Mesothelial cell of epicardium (in vitro differentiated cells): Measurements from ENCODE around the gene RGS16. TPM values are rescaled to one million over a fixed set of nuclear protein-coding genes. Genes with fewer than 3 reads are reported as not detected.

Source experiments
- DNase-seq, 2 experiments: peaks; one replicate each; pipeline ENCODE4 v3.0.0; 2021; ENCODE audit warnings: low spot score in 2 of 2; ENCODE audit not compliant: unreplicated experiment in 2 of 2
- H3K27ac Mint-ChIP-seq: 2 replicates; pipeline ENCODE4 v1.8.0; 2021; ENCODE audit warnings: mixed read lengths
- H3K27me3 Mint-ChIP-seq: 2 replicates; pipeline ENCODE4 v1.8.0; 2021; ENCODE audit warnings: low read depth, mixed read lengths
- H3K36me3 Mint-ChIP-seq: 2 replicates; pipeline ENCODE4 v1.8.0; 2021; ENCODE audit warnings: mixed read lengths
- H3K4me1 Mint-ChIP-seq: 2 replicates; pipeline ENCODE4 v1.8.0; 2021; ENCODE audit warnings: mixed read lengths
- H3K4me3 Mint-ChIP-seq: 2 replicates; pipeline ENCODE4 v1.8.0; 2021; ENCODE audit warnings: mild to moderate bottlenecking, moderate library complexity, mixed read lengths
- H3K9me3 Mint-ChIP-seq: 2 replicates; pipeline ENCODE4 v1.8.0; 2021; ENCODE audit warnings: mixed read lengths
- CTCF ChIP-seq: fragments of 200-600 bp; sonication (generic); IDR thresholded peaks from one replicate; pipeline ENCODE4 v1.5.0; 2021; ENCODE audit warnings: antibody characterized with exemption; ENCODE audit not compliant: unreplicated experiment
- total RNA-seq: library from RNA; stranded (reverse); gene quantifications from 3 replicates; pipeline ENCODE4 v1.2.1, GENCODE V29; 2021

RGS16 gene
- total RNA-seq, 1 donor from 2014 or later: 0.74 TPM

DNA sequence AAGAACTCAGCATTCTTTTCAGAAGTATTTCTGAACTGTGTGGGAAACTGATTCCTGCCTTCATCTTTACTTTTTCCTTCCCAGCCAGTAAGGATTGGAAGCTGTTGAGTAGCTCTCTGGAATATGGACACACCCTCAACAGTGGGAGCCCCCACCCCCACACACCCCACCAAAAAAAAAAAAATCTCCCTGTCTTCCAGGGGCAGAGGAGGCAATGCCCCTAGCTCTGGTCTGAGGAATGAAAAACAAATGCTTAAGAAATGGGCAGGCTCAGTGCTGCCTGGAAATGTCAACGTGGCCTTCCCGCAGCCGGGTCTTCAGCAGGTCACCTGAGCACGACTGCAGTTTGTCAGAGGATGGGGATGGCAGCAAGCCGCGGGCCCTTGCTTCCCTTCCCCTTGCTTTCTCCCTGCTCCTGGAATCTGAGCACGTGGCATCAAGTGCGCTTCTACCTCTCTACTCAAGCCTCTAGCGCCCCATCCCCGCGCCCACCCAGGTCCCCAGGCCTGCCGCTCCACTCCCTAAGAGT is 479 bp downstream of the RGS16 start:
- TF ChIP-seq CTCF: no peak
- Mint-ChIP-seq H3K36me3 (no peaks in the 10 kb centered on the region), H3K4me3 (peak overlapping the region; percentile 56), H3K4me1 (peaks cover 13% of the 10 kb centered on the region), H3K9me3 (no peaks in the 10 kb centered on the region), H3K27me3 (peaks cover 14% of the 10 kb centered on the region), H3K27ac (no peak overlapping the region)
- DNase-seq: no peak

DNA sequence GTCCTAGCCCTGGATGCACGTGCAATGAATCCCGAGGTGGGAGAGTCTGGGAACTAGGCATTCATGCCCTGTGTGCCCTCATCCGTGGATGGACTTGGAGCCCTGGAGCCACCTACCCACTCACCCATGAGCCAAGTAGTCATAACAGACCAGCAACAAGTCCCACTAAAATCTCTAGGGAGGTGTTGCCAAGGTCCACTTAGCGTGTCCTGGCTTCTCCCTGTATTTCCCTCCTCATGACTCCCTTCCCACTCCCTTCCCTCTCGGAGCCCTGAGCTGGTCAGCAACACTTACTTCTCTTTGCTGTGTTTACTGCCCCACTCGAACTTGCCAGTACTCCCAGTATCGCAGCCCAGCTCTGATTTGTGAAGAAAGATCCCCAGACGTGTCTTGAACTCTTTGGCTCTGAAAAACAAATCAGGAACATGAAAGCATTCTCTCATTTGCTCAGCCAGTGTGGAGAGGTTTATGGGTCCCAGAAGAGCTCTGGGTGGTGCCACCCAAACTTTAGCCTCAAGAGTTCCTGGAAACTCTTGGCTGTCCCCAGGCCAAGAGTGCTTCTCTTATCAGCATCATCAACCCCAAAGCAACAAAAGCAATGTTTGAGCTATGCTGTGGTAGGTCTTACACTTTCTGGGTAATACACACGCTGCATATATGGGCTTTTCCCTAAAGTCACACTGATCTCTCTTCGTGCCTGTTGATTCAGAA is 1.1 kb downstream of the RGS16 start:
- no peaks in the 10 kb centered on the region for H3K9me3 Mint-ChIP-seq

DNA sequence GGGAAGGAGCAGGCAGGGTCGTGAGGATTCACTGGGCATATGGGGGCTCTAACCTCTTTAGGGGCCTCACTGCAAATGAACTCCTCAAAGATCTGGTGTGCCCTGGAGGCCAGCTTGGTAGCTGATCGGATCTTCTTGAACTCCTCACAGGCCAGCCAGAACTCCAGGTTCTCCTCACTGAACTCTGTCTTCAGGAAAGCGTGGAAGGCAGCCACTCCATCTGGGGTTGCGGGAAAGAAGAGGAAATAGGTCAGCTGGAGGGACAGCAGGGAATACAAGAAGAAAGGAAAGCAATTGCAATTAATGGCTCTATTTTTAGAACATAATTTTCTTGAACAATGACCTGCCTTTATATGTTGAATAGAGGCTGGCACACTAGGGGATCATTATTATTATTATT is 2.3 kb downstream of the RGS16 start:
- Mint-ChIP-seq H3K9me3 (no peaks in the 10 kb centered on the region), H3K27ac (no peak overlapping the region), H3K4me1 (peaks cover 13% of the 10 kb centered on the region), H3K4me3 (no peak overlapping the region), H3K27me3 (peaks cover 14% of the 10 kb centered on the region), H3K36me3 (no peaks in the 10 kb centered on the region)
- no peak for DNase-seq
- no peak for TF ChIP-seq CTCF

More for the DNA sequence above, 1.1 kb downstream of the RGS16 start:
- H3K27me3 Mint-ChIP-seq: peaks cover 14% of the 10 kb centered on the region
- no peak for DNase-seq
- H3K4me3 Mint-ChIP-seq: peak overlapping the region; percentile 56
- H3K27ac Mint-ChIP-seq: no peak overlapping the region
- peaks cover 13% of the 10 kb centered on the region for H3K4me1 Mint-ChIP-seq
- no peak for TF ChIP-seq CTCF
- no peaks in the 10 kb centered on the region for H3K36me3 Mint-ChIP-seq

- peak; percentile 46 to 61 for DNase-seq
- H3K9me3 Mint-ChIP-seq: no peaks in the 10 kb centered on the region
- peak; percentile 97 for TF ChIP-seq CTCF
- H3K27ac Mint-ChIP-seq: no peak overlapping the region
- peaks cover 13% of the 10 kb centered on the region for H3K4me1 Mint-ChIP-seq
- H3K4me3 Mint-ChIP-seq: no peak overlapping the region
- no peaks in the 10 kb centered on the region for H3K36me3 Mint-ChIP-seq
- H3K27me3 Mint-ChIP-seq: peaks cover 14% of the 10 kb centered on the region
These were observed 2.8 kb downstream of the RGS16 start for GRCh38 chr1:182601416-182601786.

DNA sequence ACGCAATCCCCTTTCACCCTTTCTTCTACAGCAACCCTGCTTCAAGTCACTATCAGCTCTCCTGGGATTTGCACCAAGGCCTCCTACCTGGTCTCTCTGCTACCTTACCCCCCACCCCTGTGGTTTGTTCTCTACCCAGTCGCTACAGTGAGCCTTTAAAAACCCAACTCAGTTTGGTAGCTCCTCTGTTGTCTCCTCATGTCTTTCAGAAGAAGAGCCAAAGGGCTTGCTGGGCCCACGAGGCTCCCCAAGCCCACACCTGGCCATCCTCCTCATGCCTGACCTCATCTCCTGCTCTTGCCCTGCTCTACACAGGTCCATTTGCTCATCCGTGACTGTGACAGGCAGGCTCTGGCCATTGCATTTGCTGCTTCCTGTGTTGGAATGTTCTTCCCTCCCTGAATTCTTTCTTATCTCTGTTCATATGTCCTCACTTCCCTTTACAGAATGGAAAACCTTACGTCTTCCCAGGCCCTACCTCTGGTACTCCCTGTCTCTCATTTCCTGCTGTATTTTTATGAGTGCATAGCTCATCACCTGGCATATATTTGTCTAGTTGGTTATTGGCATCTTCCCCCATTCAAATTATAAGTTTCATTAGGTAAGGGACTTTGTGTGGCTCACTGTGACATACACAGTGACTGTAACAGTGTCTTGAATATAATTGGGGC is 3.3 kb downstream of the RGS16 start:
- Mint-ChIP-seq H3K27me3 (peaks cover 14% of the 10 kb centered on the region), H3K4me3 (no peak overlapping the region), H3K27ac (no peak overlapping the region), H3K4me1 (peaks cover 13% of the 10 kb centered on the region), H3K9me3 (no peaks in the 10 kb centered on the region), H3K36me3 (no peaks in the 10 kb centered on the region)
- no peak for TF ChIP-seq CTCF
- no peak for DNase-seq
